ENCODE measurements around the gene TRMT61B. TPM values are rescaled to one million over a fixed set of nuclear protein-coding genes. Genes with fewer than 3 reads are reported as not detected.

Gene TRMT61B
- total and polyA plus RNA-seq, 10 of the 15 experiments (the other 5 are each of a cell fraction or from before 2014, with no cell fraction given), result 12.8 to 23.7 (median 18.1) TPM

DNA sequence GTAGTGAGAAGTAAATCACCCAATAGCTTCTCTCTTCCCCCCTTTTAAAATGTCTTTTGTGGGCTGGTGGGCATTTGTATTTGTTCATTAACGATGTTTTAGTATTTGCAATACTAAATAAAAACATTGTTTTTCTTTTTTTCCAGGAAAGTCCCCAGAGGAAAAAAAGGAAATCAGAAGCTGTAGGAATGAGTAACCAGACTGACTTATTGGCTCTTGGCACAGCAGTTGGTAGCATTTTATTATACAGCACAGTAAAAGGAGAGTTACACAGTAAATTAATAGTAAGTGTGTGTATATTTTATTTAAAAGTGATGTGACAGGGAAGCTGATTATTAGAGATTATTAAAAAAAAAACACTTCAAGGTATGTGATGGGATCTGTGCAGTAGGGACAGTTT lies 31.7 kb upstream of the TRMT61B start:
- no peak for DNase-seq (ENCODE audit: low read depth, low spot score)
- H3K9ac ChIP-seq (ENCODE audit: control insufficient read depth, insufficient read depth, low read length), result no peak overlapping the region
- ATAC-seq, result no peak
- H3K79me2 ChIP-seq (ENCODE audit: control insufficient read depth, insufficient read depth, low read length), result peaks cover 94% of the 10 kb centered on the region
- ChIA-PET RAD21 (ENCODE audit: unreplicated experiment) (interaction anchor here (0.6 to 1.6 kb wide), 3 partner anchors 32 to 1813 kb away, joined by 3 to 5 read pairs (median 3); no protein-coding TSS in a partner anchor), CTCF (interaction anchor here (1.0 to 1.4 kb wide), 3 partner anchors 9 to 308 kb away, joined by 3 to 5 read pairs (median 4); no protein-coding TSS in a partner anchor), SMC1A (ENCODE audit: uncharacterized antibody, unreplicated experiment) (interaction anchor here (1.2 kb wide), 1 partner anchor 81 kb away, joined by 3 read pairs; no protein-coding TSS in a partner anchor), POLR2A (no interaction called here)
- H3K9me3 ChIP-seq (replicated peaks; ENCODE audit: control insufficient read depth, insufficient read depth, low read length), result no peaks in the 10 kb centered on the region
- no peak overlapping the region for H3K4me3 ChIP-seq
- 44% methylated on average over 1 of the region's 1 CpG for WGBS (ENCODE audit: insufficient coverage, insufficient replicate concordance, low lambda C conversion rate, missing lambda C conversion rate)
- H3K27ac ChIP-seq (ENCODE audit: control insufficient read depth, insufficient read depth), result no peak overlapping the region
- TF ChIP-seq SIX5 (IDR thresholded peaks at IDR 0.05; ENCODE audit: low read depth, low read length, severe bottlenecking) (no peak), NRF1 (conservative IDR thresholded peaks at IDR 0.05; ENCODE audit: low read depth, low read length) (no peak), TARDBP (IDR thresholded peaks at IDR 0.05; ENCODE audit: borderline replicate concordance) (no peak), HSF1 (IDR thresholded peaks at IDR 0.05; ENCODE audit: low read depth, low read length) (no peak), MXI1 (IDR thresholded peaks at IDR 0.05; ENCODE audit: low read depth, low read length) (no peak), ZNF24 (IDR thresholded peaks at IDR 0.05) (no peak), IRF4 (IDR thresholded peaks at IDR 0.05; ENCODE audit: low read depth, low read length) (no peak), SRF (IDR thresholded peaks at IDR 0.05; ENCODE audit: low read depth in 2 of 2, low read length in 2 of 2) (no peak), SMAD5 (IDR thresholded peaks at IDR 0.05; ENCODE audit: low read depth) (no peak), GATAD2B (conservative IDR thresholded peaks at IDR 0.05; ENCODE audit: low read depth) (no peak), BCL11A (IDR thresholded peaks at IDR 0.05; ENCODE audit: low read depth, low read length) (no peak), JUND (IDR thresholded peaks at IDR 0.05; ENCODE audit: low read depth, low read length) (no peak), MLLT1 (IDR thresholded peaks at IDR 0.05) (no peak), NFIC (IDR thresholded peaks at IDR 0.05; ENCODE audit: low read depth, low read length) (no peak), HDAC6 (IDR thresholded peaks at IDR 0.05; ENCODE audit: unreplicated experiment) (no peak)
- TF ChIP-seq, protein P1, sequence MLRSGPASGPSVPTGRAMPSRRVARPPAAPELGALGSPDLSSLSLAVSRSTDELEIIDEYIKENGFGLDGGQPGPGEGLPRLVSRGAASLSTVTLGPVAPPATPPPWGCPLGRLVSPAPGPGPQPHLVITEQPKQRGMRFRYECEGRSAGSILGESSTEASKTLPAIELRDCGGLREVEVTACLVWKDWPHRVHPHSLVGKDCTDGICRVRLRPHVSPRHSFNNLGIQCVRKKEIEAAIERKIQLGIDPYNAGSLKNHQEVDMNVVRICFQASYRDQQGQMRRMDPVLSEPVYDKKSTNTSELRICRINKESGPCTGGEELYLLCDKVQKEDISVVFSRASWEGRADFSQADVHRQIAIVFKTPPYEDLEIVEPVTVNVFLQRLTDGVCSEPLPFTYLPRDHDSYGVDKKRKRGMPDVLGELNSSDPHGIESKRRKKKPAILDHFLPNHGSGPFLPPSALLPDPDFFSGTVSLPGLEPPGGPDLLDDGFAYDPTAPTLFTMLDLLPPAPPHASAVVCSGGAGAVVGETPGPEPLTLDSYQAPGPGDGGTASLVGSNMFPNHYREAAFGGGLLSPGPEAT (IDR thresholded peaks at IDR 0.05; ENCODE audit: low read depth), result no peak
- no peak overlapping the region for H2AFZ ChIP-seq (ENCODE audit: control insufficient read depth, low read depth, low read length)
- no peaks in the 10 kb centered on the region for H4K20me1 ChIP-seq (ENCODE audit: control insufficient read depth, insufficient read depth)
- BruUV-seq (replicated peaks), result no TSS peak
- H3K4me2 ChIP-seq (ENCODE audit: control insufficient read depth, insufficient read depth), result no peak overlapping the region
- in situ Hi-C loops (cut with MboI), result no loop called here
- no peaks in the 10 kb centered on the region for H3K27me3 ChIP-seq (replicated peaks in 1 of 2; ENCODE audit: control insufficient read depth in 2 of 2, insufficient read depth in 2 of 2, low read length in 1 of 2)
- peaks cover 9 to 17% of the 10 kb centered on the region in 2 experiments for H3K36me3 ChIP-seq (ENCODE audit: control insufficient read depth in 2 of 2, insufficient read depth in 2 of 2, low read length in 1 of 2)
- intact Hi-C loops (cut with micrococcal nuclease; ENCODE audit: unreplicated experiment), result no loop called here
- no peak for FAIRE-seq
- no peaks in the 10 kb centered on the region for H3K4me1 ChIP-seq (ENCODE audit: control insufficient read depth, insufficient read depth, low read length)

Data from GM12878 (cell line).